ENCODE data around the gene DGCR2. TPM values are rescaled to one million over a fixed set of nuclear protein-coding genes. Genes with fewer than 3 reads are reported as not detected.

The DGCR2 gene
- total and polyA plus RNA-seq, 12 donors = 24.3 to 70.1 (median 51.9) TPM

DNA sequence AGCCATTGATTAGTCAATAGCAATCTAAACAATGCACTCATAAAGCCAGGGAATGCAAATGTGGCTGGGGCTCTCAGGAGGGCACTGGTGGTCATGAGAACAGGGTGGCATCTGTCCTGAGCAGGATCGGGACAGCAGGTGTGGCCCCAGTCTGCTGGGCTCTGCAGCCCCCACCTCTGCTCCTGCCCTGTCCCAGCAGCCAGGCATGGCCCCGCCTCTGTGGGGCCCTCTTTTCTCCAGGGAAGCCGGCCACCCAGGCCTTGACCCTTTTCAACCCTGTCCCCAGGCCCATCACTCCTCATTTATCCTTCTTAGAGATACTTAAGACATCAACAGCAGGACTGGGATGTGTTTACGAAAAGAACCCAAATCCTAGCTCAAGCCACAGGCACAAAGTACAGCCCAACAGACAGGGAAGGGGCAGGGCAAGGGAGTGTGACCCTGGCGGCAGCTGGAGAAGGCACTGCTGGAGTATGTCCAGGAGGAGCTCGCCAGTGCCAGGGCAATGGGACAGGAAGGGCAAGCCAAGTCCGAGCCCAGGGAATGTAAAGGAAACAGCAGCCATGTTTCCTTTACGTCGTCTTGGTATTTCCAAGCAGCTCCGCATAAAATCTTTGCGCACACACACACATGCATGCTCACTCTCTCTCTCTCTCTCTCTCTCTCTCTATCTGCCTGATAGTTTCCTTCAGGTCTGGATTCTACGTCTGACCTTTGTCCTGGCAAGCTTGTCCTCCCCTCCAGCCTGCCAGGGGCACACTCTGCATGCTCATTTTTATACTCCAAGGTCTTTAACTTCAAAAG lies 59.9 kb downstream of the DGCR2 start:
- Histone ChIP-seq H3K36me3 (replicated peaks in 1 of 2) (peaks cover 0 to 59% of the 10 kb centered on the region in 2 donors), H3K9me3 (replicated peaks in 1 of 3) (no peaks in the 10 kb centered on the region), H3K4me1 (replicated peaks in 1 of 2) (peaks cover 34 to 45% of the 10 kb centered on the region in 2 donors), H3K4me3 (no peak overlapping the region), H3K27me3 (no peaks in the 10 kb centered on the region), H3K27ac (peak overlapping the region in 3 of 5 donors; percentile 22 to 77 (median 65))
- peak; percentile 57 to 78 (median 71) for DNase-seq
- WGBS, 4 donors = 22 to 48% (median 37%) methylated on average over 11 to 12 of the region's 12 CpGs
- intact Hi-C loops (cut with DNase I) = no loop called here
- TF ChIP-seq POLR2A (IDR thresholded peaks at IDR 0.05) = no peak
- TF ChIP-seq, protein P1, sequence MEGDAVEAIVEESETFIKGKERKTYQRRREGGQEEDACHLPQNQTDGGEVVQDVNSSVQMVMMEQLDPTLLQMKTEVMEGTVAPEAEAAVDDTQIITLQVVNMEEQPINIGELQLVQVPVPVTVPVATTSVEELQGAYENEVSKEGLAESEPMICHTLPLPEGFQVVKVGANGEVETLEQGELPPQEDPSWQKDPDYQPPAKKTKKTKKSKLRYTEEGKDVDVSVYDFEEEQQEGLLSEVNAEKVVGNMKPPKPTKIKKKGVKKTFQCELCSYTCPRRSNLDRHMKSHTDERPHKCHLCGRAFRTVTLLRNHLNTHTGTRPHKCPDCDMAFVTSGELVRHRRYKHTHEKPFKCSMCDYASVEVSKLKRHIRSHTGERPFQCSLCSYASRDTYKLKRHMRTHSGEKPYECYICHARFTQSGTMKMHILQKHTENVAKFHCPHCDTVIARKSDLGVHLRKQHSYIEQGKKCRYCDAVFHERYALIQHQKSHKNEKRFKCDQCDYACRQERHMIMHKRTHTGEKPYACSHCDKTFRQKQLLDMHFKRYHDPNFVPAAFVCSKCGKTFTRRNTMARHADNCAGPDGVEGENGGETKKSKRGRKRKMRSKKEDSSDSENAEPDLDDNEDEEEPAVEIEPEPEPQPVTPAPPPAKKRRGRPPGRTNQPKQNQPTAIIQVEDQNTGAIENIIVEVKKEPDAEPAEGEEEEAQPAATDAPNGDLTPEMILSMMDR (IDR thresholded peaks at IDR 0.05) = no peak

DNA sequence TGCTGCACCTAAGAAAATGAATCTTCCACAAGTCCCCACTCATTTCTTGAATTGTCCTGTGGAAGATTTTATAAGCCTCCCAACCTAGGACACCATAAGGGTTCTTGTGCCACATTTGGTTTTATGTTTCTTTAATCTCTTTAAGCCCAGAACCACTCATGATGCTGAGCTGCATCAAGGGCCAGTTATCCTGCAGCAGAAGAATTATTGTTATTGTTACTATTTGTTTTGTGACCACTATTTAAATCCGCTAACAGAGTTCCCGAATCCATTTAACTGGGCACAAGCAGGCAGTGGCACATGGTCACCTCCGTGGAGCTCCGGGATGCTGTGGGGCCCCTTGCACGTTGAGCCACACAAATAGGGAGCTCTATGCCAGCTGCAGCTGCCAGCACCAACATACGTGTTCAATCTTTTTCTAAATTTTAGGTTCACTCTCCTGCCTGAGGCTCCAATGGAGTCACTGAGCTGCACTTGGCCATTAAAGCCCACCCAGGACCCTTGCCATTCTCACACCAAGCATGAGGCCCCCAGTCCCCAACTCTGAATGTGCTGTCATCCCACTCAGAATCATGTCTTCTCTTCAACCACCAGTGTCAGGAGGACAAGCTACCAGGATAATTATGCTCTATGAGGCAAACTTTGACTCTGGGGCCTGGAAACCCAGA lies 60.6 kb downstream of the DGCR2 start:
- Histone ChIP-seq H3K4me1 (replicated peaks in 1 of 2) (peaks cover 31 to 40% of the 10 kb centered on the region in 2 donors), H3K27ac (peak overlapping the region in 2 of 5 donors; percentile 65 to 77), H3K9me3 (replicated peaks in 1 of 3) (no peaks in the 10 kb centered on the region), H3K4me3 (no peak overlapping the region), H3K36me3 (replicated peaks in 1 of 2) (peaks cover 0 to 61% of the 10 kb centered on the region in 2 donors), H3K27me3 (no peaks in the 10 kb centered on the region)
- TF ChIP-seq POLR2A (IDR thresholded peaks at IDR 0.05) = no peak
- TF ChIP-seq, protein P1 (IDR thresholded peaks at IDR 0.05) = no peak
- intact Hi-C loops (cut with DNase I) = no loop called here
- peak in 1 of 7 donors; percentile 40 for DNase-seq
- 88 to 97% (median 90%) methylated on average over 6 of the region's 6 CpGs for WGBS, 4 donors

DNA sequence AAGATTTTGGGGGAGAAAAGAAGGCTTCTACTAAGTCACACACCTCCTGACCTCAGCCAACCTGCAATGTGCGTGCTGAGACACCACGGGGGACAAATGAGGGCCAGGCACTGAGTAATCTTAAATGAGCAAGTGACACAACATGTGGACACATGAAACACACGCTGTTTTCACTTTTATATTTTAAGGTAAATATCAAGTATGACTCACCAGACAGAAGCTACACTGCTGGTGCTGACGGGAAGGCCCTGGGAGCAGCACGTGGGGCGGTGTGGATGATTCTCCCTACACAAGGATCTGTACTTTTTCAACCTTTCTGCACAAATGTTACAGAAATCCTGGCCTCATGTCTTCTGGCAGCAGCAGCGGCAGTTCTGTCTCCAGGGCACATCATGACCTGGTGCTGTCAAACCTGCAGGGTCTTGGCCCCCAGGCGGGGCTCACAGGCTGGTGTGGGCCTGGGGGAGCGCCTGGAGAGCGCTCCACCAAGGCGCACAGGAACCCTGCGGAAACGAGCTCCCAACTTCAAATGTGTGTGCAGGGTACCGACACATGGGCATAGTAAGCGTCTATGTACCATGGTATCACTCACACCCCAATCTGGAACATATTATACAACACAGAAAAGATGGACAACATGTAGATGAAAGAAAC lies 61.7 kb downstream of the DGCR2 start:
- 68 to 84% (median 76%) methylated on average over 11 to 15 of the region's 15 CpGs for WGBS, 4 donors
- Histone ChIP-seq H3K4me3 (no peak overlapping the region), H3K27ac (peak overlapping the region in 2 of 5 donors; percentile 73 to 79), H3K36me3 (replicated peaks in 1 of 2) (peaks cover 0 to 56% of the 10 kb centered on the region in 2 donors), H3K27me3 (no peaks in the 10 kb centered on the region), H3K9me3 (replicated peaks in 1 of 3) (no peaks in the 10 kb centered on the region), H3K4me1 (replicated peaks in 1 of 2) (peaks cover 31 to 40% of the 10 kb centered on the region in 2 donors)
- TF ChIP-seq, protein P1 (IDR thresholded peaks at IDR 0.05) = no peak
- no peak for TF ChIP-seq POLR2A (IDR thresholded peaks at IDR 0.05)
- intact Hi-C loops (cut with DNase I) = no loop called here
- DNase-seq = peak in 6 of 7 donors; percentile 53 to 73 (median 62)

Measured in adrenal gland (tissue), 12 donors.